Measurements from ENCODE around the gene NDUFS7. TPM values are rescaled to one million over a fixed set of nuclear protein-coding genes. Genes with fewer than 3 reads are reported as not detected.

NDUFS7 gene
- total and polyA plus RNA-seq, 9 of the 15 experiments (the other 6 are each of a cell fraction or from before 2014, with no cell fraction given): 6.0 to 271 (median 60.6) TPM

DNA sequence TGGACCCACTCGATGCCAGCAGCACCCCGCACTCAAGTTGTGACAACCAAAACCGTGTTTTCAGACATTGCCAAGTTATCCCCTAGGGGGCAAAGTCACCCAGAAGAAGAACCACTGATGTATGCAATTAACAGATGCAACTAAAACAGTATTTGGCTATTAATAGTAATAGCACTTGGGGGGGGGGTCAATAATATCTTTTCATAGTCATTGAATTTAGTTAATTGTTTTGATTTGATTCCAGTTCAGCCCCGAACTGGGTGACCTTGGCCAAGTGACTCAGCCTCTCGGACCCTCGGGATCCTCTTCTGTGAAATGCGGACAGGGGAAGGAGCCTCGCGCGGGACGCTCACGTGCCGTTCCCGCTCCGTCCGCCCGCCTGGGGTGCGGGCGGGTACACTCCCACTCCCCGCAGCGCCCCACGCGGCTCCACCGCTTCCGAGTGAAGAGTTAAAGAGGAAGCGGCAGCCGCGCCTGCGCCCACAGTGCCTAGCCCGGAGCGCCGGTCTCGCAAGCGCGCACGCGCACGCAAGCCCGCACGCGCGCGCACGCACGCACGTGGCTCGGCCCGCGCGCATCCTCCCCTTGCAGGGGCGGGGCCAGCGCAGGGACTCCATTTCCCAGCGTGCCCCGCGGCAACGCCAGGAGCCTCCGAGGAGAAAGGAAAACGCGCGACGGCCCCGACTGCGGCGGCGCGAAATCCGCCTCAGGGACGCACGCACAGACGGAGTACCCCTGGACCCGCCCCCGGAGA is 23.2 kb downstream of the NDUFS7 start (continued):
- TF ChIP-seq BHLHE40 (IDR thresholded peaks at IDR 0.05; ENCODE audit: low read length) (peak; percentile 97), GATAD2A (IDR thresholded peaks at IDR 0.05) (peak; percentile 66; the same call in 1 of the 2 replicates), MNT (conservative IDR thresholded peaks at IDR 0.05) (peak; percentile 86 to 95), SIRT6 (IDR thresholded peaks at IDR 0.05; ENCODE audit: low read depth, low read length) (no peak), ZNF75A (CRISPR knock-in tag; IDR thresholded peaks at IDR 0.05) (no peak), POLR2AphosphoS5 (IDR thresholded peaks at IDR 0.05; ENCODE audit: control insufficient read depth, insufficient read depth, low read depth, low read length) (peak; percentile 11; the same call in 1 of the 2 replicates), ZNF589 (CRISPR knock-in tag; IDR thresholded peaks at IDR 0.05; ENCODE audit: low read depth) (peak; percentile 98), ARID2 (IDR thresholded peaks at IDR 0.05) (no peak), POLR2AphosphoS2 (IDR thresholded peaks at IDR 0.05; ENCODE audit: low read length) (no peak), ZBTB7A (IDR thresholded peaks at IDR 0.05; ENCODE audit: borderline replicate concordance, control insufficient read depth, low read depth, low read length) (peak; percentile 25; the same call in 1 of the 2 replicates), ESRRA (IDR thresholded peaks at IDR 0.05; ENCODE audit: borderline replicate concordance, low read depth) (peak; percentile 86)
- TF ChIP-seq, protein P1, sequence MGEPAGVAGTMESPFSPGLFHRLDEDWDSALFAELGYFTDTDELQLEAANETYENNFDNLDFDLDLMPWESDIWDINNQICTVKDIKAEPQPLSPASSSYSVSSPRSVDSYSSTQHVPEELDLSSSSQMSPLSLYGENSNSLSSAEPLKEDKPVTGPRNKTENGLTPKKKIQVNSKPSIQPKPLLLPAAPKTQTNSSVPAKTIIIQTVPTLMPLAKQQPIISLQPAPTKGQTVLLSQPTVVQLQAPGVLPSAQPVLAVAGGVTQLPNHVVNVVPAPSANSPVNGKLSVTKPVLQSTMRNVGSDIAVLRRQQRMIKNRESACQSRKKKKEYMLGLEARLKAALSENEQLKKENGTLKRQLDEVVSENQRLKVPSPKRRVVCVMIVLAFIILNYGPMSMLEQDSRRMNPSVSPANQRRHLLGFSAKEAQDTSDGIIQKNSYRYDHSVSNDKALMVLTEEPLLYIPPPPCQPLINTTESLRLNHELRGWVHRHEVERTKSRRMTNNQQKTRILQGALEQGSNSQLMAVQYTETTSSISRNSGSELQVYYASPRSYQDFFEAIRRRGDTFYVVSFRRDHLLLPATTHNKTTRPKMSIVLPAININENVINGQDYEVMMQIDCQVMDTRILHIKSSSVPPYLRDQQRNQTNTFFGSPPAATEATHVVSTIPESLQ (CRISPR knock-in tag; IDR thresholded peaks at IDR 0.05): no peak; the same call in 1 of the 2 replicates
- TF ChIP-seq, protein P2, sequence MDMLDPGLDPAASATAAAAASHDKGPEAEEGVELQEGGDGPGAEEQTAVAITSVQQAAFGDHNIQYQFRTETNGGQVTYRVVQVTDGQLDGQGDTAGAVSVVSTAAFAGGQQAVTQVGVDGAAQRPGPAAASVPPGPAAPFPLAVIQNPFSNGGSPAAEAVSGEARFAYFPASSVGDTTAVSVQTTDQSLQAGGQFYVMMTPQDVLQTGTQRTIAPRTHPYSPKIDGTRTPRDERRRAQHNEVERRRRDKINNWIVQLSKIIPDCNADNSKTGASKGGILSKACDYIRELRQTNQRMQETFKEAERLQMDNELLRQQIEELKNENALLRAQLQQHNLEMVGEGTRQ (CRISPR knock-in tag; IDR thresholded peaks at IDR 0.05): peak; percentile 65
- TF ChIP-seq, protein P3, sequence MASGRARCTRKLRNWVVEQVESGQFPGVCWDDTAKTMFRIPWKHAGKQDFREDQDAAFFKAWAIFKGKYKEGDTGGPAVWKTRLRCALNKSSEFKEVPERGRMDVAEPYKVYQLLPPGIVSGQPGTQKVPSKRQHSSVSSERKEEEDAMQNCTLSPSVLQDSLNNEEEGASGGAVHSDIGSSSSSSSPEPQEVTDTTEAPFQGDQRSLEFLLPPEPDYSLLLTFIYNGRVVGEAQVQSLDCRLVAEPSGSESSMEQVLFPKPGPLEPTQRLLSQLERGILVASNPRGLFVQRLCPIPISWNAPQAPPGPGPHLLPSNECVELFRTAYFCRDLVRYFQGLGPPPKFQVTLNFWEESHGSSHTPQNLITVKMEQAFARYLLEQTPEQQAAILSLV (tag; IDR thresholded peaks at IDR 0.05): no peak
- TF ChIP-seq, protein P4, sequence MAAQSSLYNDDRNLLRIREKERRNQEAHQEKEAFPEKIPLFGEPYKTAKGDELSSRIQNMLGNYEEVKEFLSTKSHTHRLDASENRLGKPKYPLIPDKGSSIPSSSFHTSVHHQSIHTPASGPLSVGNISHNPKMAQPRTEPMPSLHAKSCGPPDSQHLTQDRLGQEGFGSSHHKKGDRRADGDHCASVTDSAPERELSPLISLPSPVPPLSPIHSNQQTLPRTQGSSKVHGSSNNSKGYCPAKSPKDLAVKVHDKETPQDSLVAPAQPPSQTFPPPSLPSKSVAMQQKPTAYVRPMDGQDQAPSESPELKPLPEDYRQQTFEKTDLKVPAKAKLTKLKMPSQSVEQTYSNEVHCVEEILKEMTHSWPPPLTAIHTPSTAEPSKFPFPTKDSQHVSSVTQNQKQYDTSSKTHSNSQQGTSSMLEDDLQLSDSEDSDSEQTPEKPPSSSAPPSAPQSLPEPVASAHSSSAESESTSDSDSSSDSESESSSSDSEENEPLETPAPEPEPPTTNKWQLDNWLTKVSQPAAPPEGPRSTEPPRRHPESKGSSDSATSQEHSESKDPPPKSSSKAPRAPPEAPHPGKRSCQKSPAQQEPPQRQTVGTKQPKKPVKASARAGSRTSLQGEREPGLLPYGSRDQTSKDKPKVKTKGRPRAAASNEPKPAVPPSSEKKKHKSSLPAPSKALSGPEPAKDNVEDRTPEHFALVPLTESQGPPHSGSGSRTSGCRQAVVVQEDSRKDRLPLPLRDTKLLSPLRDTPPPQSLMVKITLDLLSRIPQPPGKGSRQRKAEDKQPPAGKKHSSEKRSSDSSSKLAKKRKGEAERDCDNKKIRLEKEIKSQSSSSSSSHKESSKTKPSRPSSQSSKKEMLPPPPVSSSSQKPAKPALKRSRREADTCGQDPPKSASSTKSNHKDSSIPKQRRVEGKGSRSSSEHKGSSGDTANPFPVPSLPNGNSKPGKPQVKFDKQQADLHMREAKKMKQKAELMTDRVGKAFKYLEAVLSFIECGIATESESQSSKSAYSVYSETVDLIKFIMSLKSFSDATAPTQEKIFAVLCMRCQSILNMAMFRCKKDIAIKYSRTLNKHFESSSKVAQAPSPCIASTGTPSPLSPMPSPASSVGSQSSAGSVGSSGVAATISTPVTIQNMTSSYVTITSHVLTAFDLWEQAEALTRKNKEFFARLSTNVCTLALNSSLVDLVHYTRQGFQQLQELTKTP (IDR thresholded peaks at IDR 0.05; ENCODE audit: low read depth in 1 of 2, partially characterized antibody in 2 of 2): peak in 1 of 2 experiments; percentile 34
